ENCODE data around the gene TNFSF9. TPM values are rescaled to one million over a fixed set of nuclear protein-coding genes. Genes with fewer than 3 reads are reported as not detected.
"Not testable (repeated sequence)": the region's sequence is repeated elsewhere in the genome, so short reads cannot be mapped to it uniquely, and the experiment has no call there.

Gene TNFSF9
- total RNA-seq, 2 donors from 2014 or later, result 0.43 to 3.4 TPM

- ATAC-seq (peak in 1 of 2 donors; percentile 2), DNase-seq (ENCODE audit: low spot score in 2 of 2) (no peak)
- H3K9me3 Mint-ChIP-seq, result no peaks in the 10 kb centered on the region
- H3K27ac Mint-ChIP-seq, result no peak overlapping the region
- H3K36me3 Mint-ChIP-seq, result no peaks in the 10 kb centered on the region
These were observed 46.1 kb downstream of the TNFSF9 start for GRCh38 chr19:6576869-6577475.

GRCh38 chr19:6577476-6578125 lies 46.8 kb downstream of the TNFSF9 start:
- Mint-ChIP-seq H3K9me3 (no peaks in the 10 kb centered on the region), H3K36me3 (no peaks in the 10 kb centered on the region), H3K27ac (no peak overlapping the region)
- no peak for DNase-seq (ENCODE audit: low spot score in 2 of 2)
- ATAC-seq, result peak in 1 of 2 donors; percentile 92

GRCh38 chr19:6579450-6580178 lies 48.8 kb downstream of the TNFSF9 start:
- no peak for ATAC-seq
- Mint-ChIP-seq H3K9me3 (no peaks in the 10 kb centered on the region), H3K27ac (no peak overlapping the region), H3K36me3 (no peaks in the 10 kb centered on the region)
- DNase-seq (ENCODE audit: low spot score in 2 of 2), result no peak

- ATAC-seq (peak in 1 of 2 donors; percentile 62), DNase-seq (ENCODE audit: low spot score in 2 of 2) (no peak)
- Mint-ChIP-seq H3K36me3 (no peaks in the 10 kb centered on the region), H3K27ac (peak overlapping the region in 1 of 2 donors; percentile 62), H3K9me3 (no peaks in the 10 kb centered on the region)
These were observed 49.5 kb downstream of the TNFSF9 start for GRCh38 chr19:6580313-6580712.

GRCh38 chr19:6582515-6583484 lies 52.0 kb downstream of the TNFSF9 start:
- H3K27ac Mint-ChIP-seq; DNase-seq (ENCODE audit: low spot score in 2 of 2); H3K9me3 Mint-ChIP-seq; H3K36me3 Mint-ChIP-seq; ATAC-seq: not testable (repeated sequence)

Other genes starting within 250 kb of the TNFSF9 start
- under 1 TPM in 1 of 2 donors, not detected in 1; 0.52 TPM for gene ACER1, start 197.4 kb upstream of the TNFSF9 start, total RNA-seq
- 100 to 1,000 TPM; 184 to 190 TPM for gene CLPP, start 169.5 kb upstream of the TNFSF9 start, total RNA-seq
- 10 to 100 TPM; 33.9 to 89.4 TPM for gene ALKBH7, start 158.2 kb upstream of the TNFSF9 start, total RNA-seq
- gene PSPN, start 155.1 kb upstream of the TNFSF9 start, total RNA-seq, result 1 to 10 TPM; 2.0 to 3.4 TPM
- gene GTF2F1, start 137.9 kb upstream of the TNFSF9 start, total RNA-seq, result 10 to 100 TPM; 44.6 to 78.4 TPM
- gene KHSRP, start 106.2 kb upstream of the TNFSF9 start, total RNA-seq, result 100 to 1,000 TPM; 240 to 353 TPM
- gene SLC25A41, start 97.3 kb upstream of the TNFSF9 start, total RNA-seq, result under 1 TPM in 1 of 2 donors, not detected in 1; 0.14 TPM
- 10 to 100 TPM in 1 of 2 donors, under 1 TPM in 1; 0.96 to 36.0 TPM for gene SLC25A23, start 71.2 kb upstream of the TNFSF9 start, total RNA-seq
- 1 to 10 TPM in 1 of 2 donors, under 1 TPM in 1; 0.59 to 2.6 TPM for gene CRB3, start 66.8 kb upstream of the TNFSF9 start, total RNA-seq
- gene DENND1C, start 49.2 kb upstream of the TNFSF9 start, total RNA-seq, result 10 to 100 TPM; 70.8 to 84.4 TPM
- 1 to 10 TPM; 2.6 to 9.4 TPM for gene TUBB4A, start 28.7 kb upstream of the TNFSF9 start, total RNA-seq
- 1 to 10 TPM; 4.8 to 8.4 TPM for gene CD70, start 60.1 kb downstream of the TNFSF9 start, total RNA-seq
- 10 to 100 TPM; 24.9 to 25.3 TPM for gene TNFSF14, start 139.1 kb downstream of the TNFSF9 start, total RNA-seq
- under 1 TPM; 0.54 to 0.84 TPM for gene C3, start 189.6 kb downstream of the TNFSF9 start, total RNA-seq
- gene GPR108, start 206.6 kb downstream of the TNFSF9 start, total RNA-seq, result 10 to 100 TPM; 45.4 to 91.8 TPM
- 100 to 1,000 TPM in 1 of 2 donors, 10 to 100 TPM in 1; 47.1 to 109 TPM for gene TRIP10, start 208.7 kb downstream of the TNFSF9 start, total RNA-seq
- gene SH2D3A, start 236.4 kb downstream of the TNFSF9 start, total RNA-seq, result 10 to 100 TPM; 16.4 to 33.0 TPM
- 100 to 1,000 TPM in 1 of 2 donors, 10 to 100 TPM in 1; 81.5 to 121 TPM for gene VAV1, start 241.7 kb downstream of the TNFSF9 start, total RNA-seq